ENCODE results near the gene CXXC1.

CXXC1 gene

GRCh38 chr18:50287441-50288347 lies at the start of gene CXXC1:
Gene CXXC1 (minus strand): TSS chr18:50287692. CDS start chr18:50287589, 103 bp downstream.
- TF ChIP-seq CTCF (conservative IDR thresholded peaks at IDR 0.05; ENCODE audit: low read length), result peak; percentile 41
- peak; percentile 99 for DNase-seq (ENCODE audit: low read depth)
- peak within 1 kb of the TSS; percentile 91 for H3K4me3 ChIP-seq (ENCODE audit: low read length)

GRCh38 chr18:50334546-50335152 lies 47.2 kb upstream of the CXXC1 start:
- no peak overlapping the region for H3K4me3 ChIP-seq (ENCODE audit: low read length)
- TF ChIP-seq CTCF (conservative IDR thresholded peaks at IDR 0.05; ENCODE audit: low read length), result no peak
- no peak for DNase-seq (ENCODE audit: low read depth)

DNA sequence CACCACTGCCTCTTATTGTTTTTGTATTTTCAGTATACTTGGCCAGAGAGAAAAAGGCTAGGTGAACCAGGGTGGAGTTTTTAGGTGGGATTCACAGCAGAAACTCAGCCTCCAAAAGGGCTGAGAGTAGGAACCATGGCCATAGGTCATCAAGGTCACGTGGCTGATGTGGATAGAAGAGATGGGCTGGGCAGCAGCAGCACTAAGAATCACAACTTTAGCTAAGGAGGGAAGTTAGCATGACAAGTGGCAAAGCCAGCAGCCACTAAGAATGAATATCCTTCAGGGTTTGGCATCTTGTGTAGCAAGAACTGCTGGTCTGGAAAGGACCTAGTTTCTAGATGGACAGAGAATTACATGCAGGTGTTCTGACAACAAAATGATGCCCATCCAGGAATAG lies 44.2 kb upstream of the CXXC1 start:
- no peak for TF ChIP-seq CTCF (conservative IDR thresholded peaks at IDR 0.05; ENCODE audit: low read length)
- DNase-seq (ENCODE audit: low read depth), result no peak
- H3K4me3 ChIP-seq (ENCODE audit: low read length), result no peak overlapping the region

DNA sequence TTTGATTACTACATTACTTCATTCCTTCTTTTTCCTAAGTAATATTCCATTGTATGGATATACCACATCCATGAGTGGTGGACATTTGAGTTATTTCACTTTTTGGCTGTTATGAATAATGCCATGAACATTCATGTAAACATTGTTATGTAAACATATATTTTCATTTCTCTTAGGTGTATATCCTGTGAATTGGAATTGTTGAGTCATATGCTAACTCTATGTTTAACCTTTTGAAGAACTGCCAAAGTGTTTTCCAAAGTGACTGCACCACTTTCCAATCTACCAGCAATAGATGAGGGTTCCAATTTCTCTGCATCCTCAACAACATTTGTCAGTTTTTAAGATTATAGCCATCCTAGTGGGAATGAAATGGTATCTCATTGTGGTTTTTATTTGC lies 42.7 kb upstream of the CXXC1 start:
- no peak for DNase-seq (ENCODE audit: low read depth)
- TF ChIP-seq CTCF (conservative IDR thresholded peaks at IDR 0.05; ENCODE audit: low read length), result no peak
- H3K4me3 ChIP-seq (ENCODE audit: low read length), result no peak overlapping the region

GRCh38 chr18:50327983-50328382 lies 40.5 kb upstream of the CXXC1 start:
- no peak for TF ChIP-seq CTCF (conservative IDR thresholded peaks at IDR 0.05; ENCODE audit: low read length)
- no peak for DNase-seq (ENCODE audit: low read depth)
- H3K4me3 ChIP-seq (ENCODE audit: low read length), result no peak overlapping the region

- no peak for TF ChIP-seq CTCF (conservative IDR thresholded peaks at IDR 0.05; ENCODE audit: low read length)
- no peak for DNase-seq (ENCODE audit: low read depth)
- H3K4me3 ChIP-seq (ENCODE audit: low read length), result no peak overlapping the region
Measured at GRCh38 chr18:50320719-50321118, 33.2 kb upstream of the CXXC1 start.

Data from AG10803 (cell line).